K562 (cell line): ENCODE measurements around the gene NTPCR. TPM values are rescaled to one million over a fixed set of nuclear protein-coding genes. Genes with fewer than 3 reads are reported as not detected.

Source experiments
- ATAC-seq: fragments of 200-7000 bp; cut with Tn5 transposase; 3 replicates; pipeline ENCODE4 v1.9.1; 2020; ENCODE audit warnings: moderate library complexity
- BruUV-seq: library from RNA; stranded (reverse); fragments of 400-500 nt; replicated peaks from 2 replicates; lab custom pipeline; 2021; lab: Mats Ljungman, UMichigan
- CTCF ChIA-PET: fragments of 300-600 bp; formaldehyde crosslinking; extraction: SDS; loops from one replicate; lab custom pipeline; 2021; ENCODE audit warnings: low intra/inter-chr PET ratio; lab: Yijun Ruan, JAX
- POLR2A ChIA-PET: fragments of 300-600, 350-650 bp; sonication (Branson Sonifier 250); formaldehyde crosslinking; extraction: SDS; loops from one replicate; lab custom pipeline; 2021; ENCODE audit warnings: antibody characterized with exemption, inconsistent platforms; lab: Yijun Ruan, JAX
- DNase-seq, 4 experiments: peaks; one replicate each; pipeline versions ENCODE4 v3.0.0 to v3.0.0-alpha.2; 2011 to 2018; ENCODE audit warnings: low spot score in 3 of 4, mixed read lengths in 3 of 4; ENCODE audit errors: extremely low read depth in 1 of 4
- FAIRE-seq: peaks from 2 replicates; lab custom pipeline; 2011; peaks lifted over from hg19 to GRCh38; lab: Jason Lieb, UNC
- H2AFZ ChIP-seq: 2 replicates; pipeline ENCODE4 v1.6.0; 2011; ENCODE audit warnings: low read depth, low read length, control low read depth, inconsistent platforms
- H3K27ac ChIP-seq: fragments of 200-600 bp; 3 replicates; pipeline ENCODE4 v1.8.0; 2011; ENCODE audit warnings: low read depth, mild to moderate bottlenecking, control low read depth, inconsistent platforms, low read length, moderate library complexity, mixed read lengths; ENCODE audit errors: extremely low read depth
- H3K27me3 ChIP-seq, 2 experiments: fragments of 300-600 bp in 1 of 2; 2 replicates in 1 of 2; 3 replicates in 1 of 2; pipeline versions ENCODE4 v1.6.0 to v1.8.0; 2011; ENCODE audit warnings: inconsistent platforms in 2 of 2, low read length in 2 of 2, mild to moderate bottlenecking in 1 of 2, mixed read lengths in 1 of 2, moderate library complexity in 1 of 2; ENCODE audit not compliant: control insufficient read depth in 2 of 2, insufficient read depth in 2 of 2
- H3K36me3 ChIP-seq: fragments of 300-600 bp; 3 replicates; pipeline ENCODE4 v1.8.0; 2011; ENCODE audit warnings: mild to moderate bottlenecking, low read length, inconsistent platforms; ENCODE audit not compliant: control insufficient read depth, insufficient read depth
- H3K4me1 ChIP-seq, 2 experiments: fragments of 200-600 bp in 1 of 2; replicated peaks in 1 of 2; 2 replicates in 1 of 2; 3 replicates in 1 of 2; pipeline versions ENCODE4 v1.5.1 to v1.8.0; 2011; ENCODE audit warnings: inconsistent platforms in 2 of 2, low read length in 2 of 2, mild to moderate bottlenecking in 1 of 2, mixed read lengths in 1 of 2, moderate library complexity in 1 of 2; ENCODE audit not compliant: control insufficient read depth in 2 of 2, insufficient read depth in 2 of 2
- H3K4me2 ChIP-seq: 2 replicates; pipeline ENCODE4 v1.6.1; 2011; ENCODE audit warnings: low read length, control low read depth, inconsistent platforms, mixed read lengths; ENCODE audit not compliant: insufficient read depth
- H3K4me3 ChIP-seq: fragments of 200-600 bp; sonication (generic), shearing (Covaris generic); 2 replicates; pipeline ENCODE4 v1.5.1; 2016; ENCODE audit warnings: control low read depth, inconsistent platforms
- H3K79me2 ChIP-seq: fragments of 200-600 bp; 3 replicates; pipeline ENCODE4 v1.8.0; 2011; ENCODE audit warnings: low read length, inconsistent platforms; ENCODE audit not compliant: control insufficient read depth, insufficient read depth
- H3K9ac ChIP-seq, 2 experiments: 2 replicates each; pipeline versions ENCODE4 v1.6.0 to v1.6.1; 2011; ENCODE audit warnings: low read depth in 2 of 2, low read length in 2 of 2, control low read depth in 1 of 2, inconsistent platforms in 1 of 2, mild to moderate bottlenecking in 1 of 2, mixed read lengths in 1 of 2; ENCODE audit not compliant: insufficient read depth in 1 of 2
- H3K9me1 ChIP-seq: one replicate; pipeline ENCODE4 v1.6.0; 2011; ENCODE audit warnings: inconsistent platforms, mild to moderate bottlenecking, low read length, moderate library complexity; ENCODE audit not compliant: control insufficient read depth, insufficient read depth
- H3K9me3 ChIP-seq: replicated peaks from 2 replicates; pipeline ENCODE4 v1.5.1; 2011; ENCODE audit warnings: low read depth, low read length, inconsistent platforms; ENCODE audit not compliant: control insufficient read depth, insufficient read depth
- H4K20me1 ChIP-seq: replicated peaks from 2 replicates; pipeline ENCODE4 v1.6.1; 2011; ENCODE audit warnings: low read length, inconsistent platforms, mixed read lengths; ENCODE audit not compliant: control insufficient read depth, insufficient read depth
- KDM1A ChIP-seq, 2 experiments: fragments of 450-650 bp; IDR thresholded peaks; 2 replicates each; pipeline ENCODE4 v1.6.1; 2016; ENCODE audit warnings: mild to moderate bottlenecking in 2 of 2
- LCOR ChIP-seq: sonication (generic); formaldehyde crosslinking; IDR thresholded peaks from 2 replicates; pipeline ENCODE4 v1.8.0; 2022; ENCODE audit warnings: mild to moderate bottlenecking, missing genetic modification reagents
- ZNF134 ChIP-seq: fragments of 250-450 bp; sonication (Bioruptor Pico); conservative IDR thresholded peaks from 2 replicates; pipeline ENCODE4 v1.4.0; 2020
- WGBS: fragments of 100-300 bp; shearing (Covaris generic); methylation state at CpG from one replicate; pipeline ENCODE4 v1.1.6; 2016; ENCODE audit warnings: low coverage, mixed read lengths; ENCODE audit not compliant: insufficient coverage; ENCODE audit errors: missing lambda C conversion rate; 5-methylcytosine and 5-hydroxymethylcytosine counted together
- in situ Hi-C: fragments of 300-500 bp; cut with MboI; formaldehyde crosslinking; loops from 4 replicates; pipeline ENCODE4 v1.15.0; 2018; ENCODE audit warnings: inconsistent platforms, mixed read lengths
- intact Hi-C: fragments of 100-400 bp; cut with micrococcal nuclease; formaldehyde crosslinking; loops from 2 replicates; pipeline ENCODE4 v1.14.2; 2022
- polyA plus RNA-seq, 8 experiments: library from polyadenylated mRNA; depleted of rRNA in 4 of 8; stranded (reverse) in 5 of 8; unstranded in 3 of 8; fragments of >200 nt; fragmentation: Nextera tagmentation in 2 of 8; fragmentation: Illumina TruSeq in 1 of 8; extraction: Ambion mirVana in 2 of 8; extraction: Trizol in 1 of 8; gene quantifications; 2 replicates each; pipeline versions ENCODE4 v1.2.1 to v1.2.3, GENCODE V29; 2011 to 2014; ENCODE audit warnings: inconsistent platforms in 1 of 8, missing spikeins in 1 of 8
- total RNA-seq, 7 experiments: library from RNA; depleted of rRNA in 6 of 7; stranded (reverse); fragments of >200 nt in 6 of 7; fragmentation: Illumina TruSeq in 2 of 7; extraction: Trizol in 2 of 7; gene quantifications; 2 replicates each; pipeline versions ENCODE4 v1.2.1 to v1.2.3, GENCODE V29; 2011 to 2021; ENCODE audit warnings: low replicate concordance in 1 of 7
- TF ChIP-seq, protein P1 (sequence below), 3 experiments: IDR thresholded peaks in 2 of 3; conservative IDR thresholded peaks in 1 of 3; 2 replicates each; pipeline ENCODE4 v1.5.1; 2011 to 2012; ENCODE audit warnings: low read length in 3 of 3, mild to moderate bottlenecking in 3 of 3, control low read depth in 2 of 3, improper control_type of control experiment in 1 of 3, inconsistent platforms in 1 of 3, low read depth in 1 of 3, mixed read lengths in 1 of 3, moderate library complexity in 1 of 3; ENCODE audit not compliant: insufficient read depth in 2 of 3

The NTPCR gene
- total and polyA plus RNA-seq, 9 of the 15 experiments (the other 6 are each of a cell fraction or from before 2014, with no cell fraction given): 19.3 to 105 (median 48.8) TPM

GRCh38 chr1:233024199-233024598, 73.8 kb downstream of the NTPCR start:
- Histone ChIP-seq H3K4me3 (no peak overlapping the region), H2AFZ (no peak overlapping the region), H3K27ac (no peak overlapping the region), H3K4me2 (no peak overlapping the region), H3K9ac (no peak overlapping the region), H3K9me3 (no peaks in the 10 kb centered on the region), H3K4me1 (no peaks in the 10 kb centered on the region), H3K27me3 (peaks cover 8 to 39% of the 10 kb centered on the region in 2 experiments; a peak in 4 of 5 replicates), H3K9me1 (no peaks in the 10 kb centered on the region), H3K79me2 (no peaks in the 10 kb centered on the region), H3K36me3 (no peaks in the 10 kb centered on the region), H4K20me1 (no peaks in the 10 kb centered on the region)
- no peak for DNase-seq
- in situ Hi-C loops (no loop called here), intact Hi-C loops (loop anchor here (10.0 kb wide), 1 partner anchor 389 kb away; the partner anchor contains the start of gene SIPA1L2)
- ChIA-PET POLR2A (interaction anchor here (0.6 to 1.9 kb wide), 3 partner anchors 11 to 369 kb away, joined by 3 to 6 read pairs (median 3); no protein-coding TSS in a partner anchor), CTCF (no interaction called here)
- TF ChIP-seq ZNF134: no peak
- TF ChIP-seq KDM1A (IDR thresholded peaks at IDR 0.05): no peak
- no peak for FAIRE-seq
- BruUV-seq: no TSS peak
- 0% methylated on average over 9 of the region's 9 CpGs for WGBS
- no peak for ATAC-seq

DNA sequence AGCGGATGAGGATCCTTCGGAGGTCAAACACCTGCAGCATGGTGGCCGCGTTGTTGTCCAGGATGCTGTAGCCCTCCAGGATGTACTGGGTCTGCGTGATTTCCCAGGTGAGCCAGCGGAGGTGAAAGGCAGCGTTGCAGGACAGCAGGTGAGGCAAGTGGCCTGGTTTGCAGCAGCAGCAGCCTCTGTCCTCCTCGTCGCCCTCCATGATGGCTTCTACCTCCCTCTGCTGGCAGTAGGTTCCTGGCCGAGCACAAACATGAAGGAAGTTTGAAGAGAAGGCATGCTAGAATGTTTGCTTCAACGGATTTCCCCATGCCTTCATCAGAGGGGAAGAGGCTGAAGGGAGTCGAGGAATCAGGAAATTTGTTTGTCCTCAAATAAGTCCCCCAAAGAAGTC, 74.7 kb downstream of the NTPCR start:
- H4K20me1 ChIP-seq: no peaks in the 10 kb centered on the region
- CTCF ChIA-PET: no interaction called here
- H3K79me2 ChIP-seq: no peaks in the 10 kb centered on the region
- no peaks in the 10 kb centered on the region for H3K9me1 ChIP-seq
- WGBS: 2% methylated on average over 12 of the region's 12 CpGs
- H3K9ac ChIP-seq: no peak overlapping the region
- intact Hi-C loops (loop anchor here (10.0 kb wide), 1 partner anchor 390 kb away; the partner anchor contains the start of gene SIPA1L2), in situ Hi-C loops (no loop called here)
- peaks cover 2 to 33% of the 10 kb centered on the region in 2 experiments; a peak in 3 of 5 replicates for H3K27me3 ChIP-seq
- H3K27ac ChIP-seq: no peak overlapping the region
- no peak overlapping the region for H3K4me2 ChIP-seq
- POLR2A ChIA-PET: interaction anchor here (1.0 to 1.9 kb wide), 2 partner anchors 12 to 15 kb away, joined by 3 to 6 read pairs; no protein-coding TSS in a partner anchor
- H3K4me3 ChIP-seq: no peak overlapping the region
- ATAC-seq (peak; percentile 79), FAIRE-seq (no peak), DNase-seq (peak in 2 of 4 experiments; percentile 39 to 46)
- H3K4me1 ChIP-seq: no peaks in the 10 kb centered on the region
- BruUV-seq: no TSS peak
- H2AFZ ChIP-seq: no peak overlapping the region
- H3K36me3 ChIP-seq: no peaks in the 10 kb centered on the region
- no peaks in the 10 kb centered on the region for H3K9me3 ChIP-seq
- TF ChIP-seq LCOR (CRISPR knock-in tag): no peak
- TF ChIP-seq, protein P1, sequence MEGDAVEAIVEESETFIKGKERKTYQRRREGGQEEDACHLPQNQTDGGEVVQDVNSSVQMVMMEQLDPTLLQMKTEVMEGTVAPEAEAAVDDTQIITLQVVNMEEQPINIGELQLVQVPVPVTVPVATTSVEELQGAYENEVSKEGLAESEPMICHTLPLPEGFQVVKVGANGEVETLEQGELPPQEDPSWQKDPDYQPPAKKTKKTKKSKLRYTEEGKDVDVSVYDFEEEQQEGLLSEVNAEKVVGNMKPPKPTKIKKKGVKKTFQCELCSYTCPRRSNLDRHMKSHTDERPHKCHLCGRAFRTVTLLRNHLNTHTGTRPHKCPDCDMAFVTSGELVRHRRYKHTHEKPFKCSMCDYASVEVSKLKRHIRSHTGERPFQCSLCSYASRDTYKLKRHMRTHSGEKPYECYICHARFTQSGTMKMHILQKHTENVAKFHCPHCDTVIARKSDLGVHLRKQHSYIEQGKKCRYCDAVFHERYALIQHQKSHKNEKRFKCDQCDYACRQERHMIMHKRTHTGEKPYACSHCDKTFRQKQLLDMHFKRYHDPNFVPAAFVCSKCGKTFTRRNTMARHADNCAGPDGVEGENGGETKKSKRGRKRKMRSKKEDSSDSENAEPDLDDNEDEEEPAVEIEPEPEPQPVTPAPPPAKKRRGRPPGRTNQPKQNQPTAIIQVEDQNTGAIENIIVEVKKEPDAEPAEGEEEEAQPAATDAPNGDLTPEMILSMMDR (IDR thresholded peaks at IDR 0.05 in 2 of 3, conservative IDR thresholded peaks at IDR 0.05 in 1 of 3; ENCODE audit: insufficient read depth in 2 of 3, low read depth in 1 of 3, low read length in 3 of 3): peak; percentile 43 to 60 (median 49); a peak in 5 of 6 replicates
